A549 treated with RU486 at 1 μM for 4 hours (cell line): ENCODE results near the gene CFL1. TPM values are rescaled to one million over a fixed set of nuclear protein-coding genes. Genes with fewer than 3 reads are reported as not detected.

Source experiments
- total RNA-seq: library from RNA; stranded (reverse); fragments of 200-300 nt; extraction: Qiagen RNA extraction; gene quantifications from 5 replicates; pipeline ENCODE4 v1.2.3, GENCODE V29; 2022; ENCODE audit warnings: low read depth

Gene CFL1
- total RNA-seq, result 1,909 to 2,425 TPM (median 2,217 TPM) in 5 replicates

GRCh38 chr11:65857853-65858680 is at the start of gene CFL1:
CFL1 (minus strand) TSS chr11:65858180; CDS start chr11:65858099, 81 bp downstream.

GRCh38 chr11:65900125-65900898 is 42.3 kb upstream of the CFL1 start, which contains the start of gene FOSL1:
FOSL1 (minus strand) TSS chr11:65900388; CDS start chr11:65900339, 49 bp downstream.

GRCh38 chr11:65890324-65891218 is 32.6 kb upstream of the CFL1 start, which contains the start of gene CCDC85B:
CCDC85B (plus strand) TSS chr11:65890673; CDS start chr11:65890784, 111 bp downstream.

GRCh38 chr11:65888163-65888814 is 30.3 kb upstream of the CFL1 start, which contains the start of gene FIBP:
FIBP (minus strand) TSS chr11:65888471; CDS start chr11:65888418, 53 bp downstream.

GRCh38 chr11:65879617-65880016 is 21.6 kb upstream of the CFL1 start, which contains the start of gene CTSW:
CTSW (plus strand) TSS chr11:65879837; CDS start chr11:65879855, 18 bp downstream.

GRCh38 chr11:65872586-65873317 is 14.8 kb upstream of the CFL1 start, which contains the start of gene EFEMP2:
EFEMP2 (minus strand) TSS chr11:65872800; CDS start chr11:65872354, 446 bp downstream.

GRCh38 chr11:65860278-65861164 is 2.5 kb upstream of the CFL1 start, which contains the start of gene MUS81:
MUS81 (plus strand) TSS chr11:65860433; CDS start chr11:65860754, 321 bp downstream.

GRCh38 chr11:65833297-65834030 is 24.5 kb downstream of the CFL1 start, which contains the start of gene SNX32:
SNX32 (plus strand) TSS chr11:65833963; CDS start chr11:65834066, 103 bp downstream.

Other genes starting within 250 kb of the CFL1 start
- 37.5 to 55.8 TPM (median 50.4 TPM) in 5 replicates for gene MAP3K11, start 244.0 kb downstream of the CFL1 start, total RNA-seq
- 24.0 to 39.4 TPM (median 33.5 TPM) in 5 replicates for gene PCNX3, start 242.4 kb downstream of the CFL1 start, total RNA-seq
- gene SIPA1, start 220.1 kb downstream of the CFL1 start, total RNA-seq, result 9.2 to 21.6 TPM (median 19.1 TPM) in 5 replicates
- 68.9 to 82.9 TPM (median 82.0 TPM) in 5 replicates for gene RELA, start 195.3 kb downstream of the CFL1 start, total RNA-seq
- gene KAT5, start 145.9 kb downstream of the CFL1 start, total RNA-seq, result 41.0 to 55.2 TPM (median 52.3 TPM) in 5 replicates
- 29.2 to 51.2 TPM (median 48.8 TPM) in 5 replicates for gene RNASEH2C, start 137.4 kb downstream of the CFL1 start, total RNA-seq
- gene AP5B1, start 77.2 kb downstream of the CFL1 start, total RNA-seq, result 7.8 to 13.4 TPM (median 10.6 TPM) in 5 replicates
- gene OVOL1, start 71.1 kb downstream of the CFL1 start, total RNA-seq, result 0.06 to 0.10 TPM (median 0.07 TPM) in 3 of 5 replicates, not detected in the others
- 0.07 TPM in 1 of 5 replicates, not detected in the others for gene SNX32, start 24.2 kb downstream of the CFL1 start, total RNA-seq
- gene MUS81, start 2.3 kb upstream of the CFL1 start, total RNA-seq, result 20.6 to 33.6 TPM (median 31.0 TPM) in 5 replicates
- gene EFEMP2, start 14.6 kb upstream of the CFL1 start, total RNA-seq, result 0.45 to 0.88 TPM (median 0.85 TPM) in 5 replicates
- 0.09 to 0.19 TPM in 2 of 5 replicates, not detected in the others for gene CTSW, start 21.7 kb upstream of the CFL1 start, total RNA-seq
- 72.3 to 97.2 TPM (median 86.8 TPM) in 5 replicates for gene FIBP, start 30.3 kb upstream of the CFL1 start, total RNA-seq
- 29.7 to 54.1 TPM (median 46.1 TPM) in 5 replicates for gene CCDC85B, start 32.5 kb upstream of the CFL1 start, total RNA-seq
- gene FOSL1, start 42.2 kb upstream of the CFL1 start, total RNA-seq, result 160 to 254 TPM (median 205 TPM) in 5 replicates
- 40.2 to 65.5 TPM (median 60.3 TPM) in 5 replicates for gene C11orf68, start 60.9 kb upstream of the CFL1 start, total RNA-seq
- 193 to 312 TPM (median 253 TPM) in 5 replicates for gene DRAP1, start 61.2 kb upstream of the CFL1 start, total RNA-seq
- not detected in 5 replicates for gene TSGA10IP, start 87.3 kb upstream of the CFL1 start, total RNA-seq
- gene SART1, start 103.6 kb upstream of the CFL1 start, total RNA-seq, result 51.4 to 70.6 TPM (median 62.2 TPM) in 5 replicates
- 38.9 to 45.8 TPM (median 39.4 TPM) in 5 replicates for gene EIF1AD, start 144.0 kb upstream of the CFL1 start, total RNA-seq
- 381 to 509 TPM (median 475 TPM) in 5 replicates for gene BANF1, start 144.3 kb upstream of the CFL1 start, total RNA-seq
- not detected in 5 replicates for gene CST6, start 153.8 kb upstream of the CFL1 start, total RNA-seq
- 0.94 to 2.0 TPM (median 1.7 TPM) in 5 replicates for gene CATSPER1, start 168.3 kb upstream of the CFL1 start, total RNA-seq
- gene GAL3ST3, start 191.0 kb upstream of the CFL1 start, total RNA-seq, result not detected in 5 replicates
- gene SF3B2, start 194.2 kb upstream of the CFL1 start, total RNA-seq, result 168 to 198 TPM (median 172 TPM) in 5 replicates
- gene PACS1, start 212.1 kb upstream of the CFL1 start, total RNA-seq, result 48.7 to 80.4 TPM (median 65.1 TPM) in 5 replicates